Measurements from ENCODE around the gene TLR6.

DNA sequence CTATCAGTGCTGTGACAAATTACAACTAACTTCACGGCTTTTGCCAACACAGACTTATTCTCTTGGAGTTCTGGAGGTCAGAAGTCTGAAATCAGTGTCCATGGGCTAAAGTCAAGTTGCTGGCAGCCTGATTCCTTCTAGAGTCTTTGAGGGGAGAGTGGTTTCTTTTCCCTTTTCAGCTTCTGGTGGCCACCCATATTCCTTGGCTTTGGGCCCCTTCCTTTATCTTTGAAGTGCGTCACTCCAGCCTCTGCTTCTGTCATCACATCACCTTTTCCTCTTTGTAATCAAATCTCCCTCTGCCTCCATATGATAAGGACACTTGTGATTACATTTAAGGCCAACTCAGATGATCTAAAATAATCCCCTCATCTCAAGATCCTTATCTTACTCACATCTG, 20.0 kb upstream of the TLR6 start:
- TF ChIP-seq, protein P1, sequence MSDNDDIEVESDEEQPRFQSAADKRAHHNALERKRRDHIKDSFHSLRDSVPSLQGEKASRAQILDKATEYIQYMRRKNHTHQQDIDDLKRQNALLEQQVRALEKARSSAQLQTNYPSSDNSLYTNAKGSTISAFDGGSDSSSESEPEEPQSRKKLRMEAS (IDR thresholded peaks at IDR 0.05; ENCODE audit: low read depth, low read length), result no peak
- TF ChIP-seq POLR2A (IDR thresholded peaks at IDR 0.05; ENCODE audit: extremely low read depth, insufficient read length), result no peak
- TF ChIP-seq, protein P2, sequence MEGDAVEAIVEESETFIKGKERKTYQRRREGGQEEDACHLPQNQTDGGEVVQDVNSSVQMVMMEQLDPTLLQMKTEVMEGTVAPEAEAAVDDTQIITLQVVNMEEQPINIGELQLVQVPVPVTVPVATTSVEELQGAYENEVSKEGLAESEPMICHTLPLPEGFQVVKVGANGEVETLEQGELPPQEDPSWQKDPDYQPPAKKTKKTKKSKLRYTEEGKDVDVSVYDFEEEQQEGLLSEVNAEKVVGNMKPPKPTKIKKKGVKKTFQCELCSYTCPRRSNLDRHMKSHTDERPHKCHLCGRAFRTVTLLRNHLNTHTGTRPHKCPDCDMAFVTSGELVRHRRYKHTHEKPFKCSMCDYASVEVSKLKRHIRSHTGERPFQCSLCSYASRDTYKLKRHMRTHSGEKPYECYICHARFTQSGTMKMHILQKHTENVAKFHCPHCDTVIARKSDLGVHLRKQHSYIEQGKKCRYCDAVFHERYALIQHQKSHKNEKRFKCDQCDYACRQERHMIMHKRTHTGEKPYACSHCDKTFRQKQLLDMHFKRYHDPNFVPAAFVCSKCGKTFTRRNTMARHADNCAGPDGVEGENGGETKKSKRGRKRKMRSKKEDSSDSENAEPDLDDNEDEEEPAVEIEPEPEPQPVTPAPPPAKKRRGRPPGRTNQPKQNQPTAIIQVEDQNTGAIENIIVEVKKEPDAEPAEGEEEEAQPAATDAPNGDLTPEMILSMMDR (IDR thresholded peaks at IDR 0.05; ENCODE audit: low read depth, low read length), result no peak
